ENCODE data around the gene COX5B. TPM values are rescaled to one million over a fixed set of nuclear protein-coding genes. Genes with fewer than 3 reads are reported as not detected.
"Not testable (repeated sequence)": the region's sequence is repeated elsewhere in the genome, so short reads cannot be mapped to it uniquely, and the experiment has no call there.

The COX5B gene, protein sequence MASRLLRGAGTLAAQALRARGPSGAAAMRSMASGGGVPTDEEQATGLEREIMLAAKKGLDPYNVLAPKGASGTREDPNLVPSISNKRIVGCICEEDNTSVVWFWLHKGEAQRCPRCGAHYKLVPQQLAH
- 100 to 1,000 TPM; 119 to 125 TPM for total RNA-seq
- polyA plus RNA-seq: 100 to 1,000 TPM; 321 to 373 (median 350) TPM
- 43.2 to 81.0 (median 51.6) reads per million in 6 experiments for total RNA-seq

GRCh38 chr2:97645695-97646629 lies at the start of gene COX5B:
Gene COX5B (plus strand): TSS chr2:97646062. CDS start chr2:97646087, 25 bp downstream.
- H3K27me3 Mint-ChIP-seq: no peaks in the 10 kb centered on the region
- peak within 1 kb of the TSS; percentile 93 to 99 (median 98) for H3K4me3 Mint-ChIP-seq
- peaks cover 0 to 39% (median 4%) of the 10 kb centered on the region in 3 donors for H3K36me3 Mint-ChIP-seq
- peak within 1 kb of the TSS; percentile 92 to 99 (median 98) for H3K27ac Mint-ChIP-seq
- ATAC-seq (peak; percentile 92 to 95), DNase-seq (peak; percentile 93 to 99 (median 98))
- peaks cover 17 to 27% (median 23%) of the 10 kb centered on the region in 4 donors for H3K4me1 Mint-ChIP-seq
- no peaks in the 10 kb centered on the region for H3K9me3 Mint-ChIP-seq
- POLR2A ChIA-PET: interaction anchor here (0.6 to 7.6 kb wide), 9 partner anchors 10 to 1583 kb away, joined by 3 to 170 read pairs (median 5); partner anchors contain the start of genes ACTR1B, ANKRD36B and ZAP70

- ATAC-seq, H3K36me3 Mint-ChIP-seq, DNase-seq, H3K4me3 Mint-ChIP-seq, H3K4me1 Mint-ChIP-seq, H3K27ac Mint-ChIP-seq, H3K9me3 Mint-ChIP-seq, POLR2A ChIA-PET: not testable (repeated sequence)
- H3K27me3 Mint-ChIP-seq: peaks cover 0 to 25% (median 3%) of the 10 kb centered on the region in 5 donors
Measured at GRCh38 chr2:97596180-97596579, 49.7 kb upstream of the COX5B start.

- H3K4me1 Mint-ChIP-seq, POLR2A ChIA-PET, H3K36me3 Mint-ChIP-seq, H3K9me3 Mint-ChIP-seq: not testable (repeated sequence)
- peaks cover 0 to 19% (median 3%) of the 10 kb centered on the region in 5 donors for H3K27me3 Mint-ChIP-seq
- DNase-seq: peak in 1 of 10 donors; percentile 30
- H3K27ac Mint-ChIP-seq: peak overlapping the region in 3 of 10 donors; percentile 33 to 49 (median 48)
- H3K4me3 Mint-ChIP-seq: peak overlapping the region in 1 of 10 donors; percentile 47
- ATAC-seq: peak; percentile 39 to 59
Measured at GRCh38 chr2:97601537-97601936, 44.3 kb upstream of the COX5B start.

DNA sequence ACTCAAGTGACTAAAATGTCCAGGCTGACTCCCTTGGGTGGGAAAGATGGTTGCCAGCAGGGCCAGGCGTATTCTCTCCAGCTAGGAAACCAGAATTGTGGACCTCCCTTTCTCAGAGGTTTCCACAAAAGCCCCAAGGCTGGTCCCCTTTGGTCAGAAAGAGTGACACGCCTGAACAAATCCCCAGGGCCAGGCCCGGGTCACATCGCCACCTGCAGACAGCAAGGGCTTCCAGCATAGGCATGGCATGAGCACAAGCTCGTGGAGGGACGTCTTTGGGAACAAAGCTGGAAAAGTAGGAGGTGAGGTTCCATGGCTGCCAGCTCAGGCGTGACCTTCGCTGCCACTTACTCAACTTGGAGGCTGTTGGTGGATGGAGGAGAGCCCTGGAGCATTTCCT lies 40.8 kb upstream of the COX5B start:
- DNase-seq, ATAC-seq, H3K9me3 Mint-ChIP-seq, POLR2A ChIA-PET, H3K27me3 Mint-ChIP-seq, H3K36me3 Mint-ChIP-seq, H3K27ac Mint-ChIP-seq, H3K4me1 Mint-ChIP-seq, H3K4me3 Mint-ChIP-seq: not testable (repeated sequence)

- H3K36me3 Mint-ChIP-seq, H3K4me3 Mint-ChIP-seq, H3K27ac Mint-ChIP-seq, H3K9me3 Mint-ChIP-seq, DNase-seq, ATAC-seq, H3K27me3 Mint-ChIP-seq, H3K4me1 Mint-ChIP-seq, POLR2A ChIA-PET: not testable (repeated sequence)
Measured at GRCh38 chr2:97605524-97606339, 40.1 kb upstream of the COX5B start.

DNA sequence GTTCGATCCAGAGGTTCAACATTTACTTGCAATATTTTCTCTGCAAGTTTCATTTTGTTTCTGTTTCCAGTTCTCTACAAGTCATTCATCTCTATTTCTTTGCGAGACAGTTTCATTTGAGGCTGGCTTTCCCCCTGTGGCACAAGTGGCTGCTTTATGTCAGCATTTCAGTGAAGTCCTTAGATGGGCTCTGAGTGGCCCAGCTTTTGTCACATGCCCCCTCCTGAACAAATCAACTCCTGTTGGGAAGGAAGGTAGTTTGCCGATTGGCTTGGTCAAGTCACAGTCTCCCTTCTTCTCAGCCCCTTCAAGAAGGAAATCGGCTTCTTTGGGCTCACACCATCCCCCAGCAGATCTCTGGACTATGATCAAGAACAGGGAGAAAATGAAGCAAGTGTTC lies 37.1 kb upstream of the COX5B start:
- H3K27ac Mint-ChIP-seq, H3K9me3 Mint-ChIP-seq: not testable (repeated sequence)

DNA sequence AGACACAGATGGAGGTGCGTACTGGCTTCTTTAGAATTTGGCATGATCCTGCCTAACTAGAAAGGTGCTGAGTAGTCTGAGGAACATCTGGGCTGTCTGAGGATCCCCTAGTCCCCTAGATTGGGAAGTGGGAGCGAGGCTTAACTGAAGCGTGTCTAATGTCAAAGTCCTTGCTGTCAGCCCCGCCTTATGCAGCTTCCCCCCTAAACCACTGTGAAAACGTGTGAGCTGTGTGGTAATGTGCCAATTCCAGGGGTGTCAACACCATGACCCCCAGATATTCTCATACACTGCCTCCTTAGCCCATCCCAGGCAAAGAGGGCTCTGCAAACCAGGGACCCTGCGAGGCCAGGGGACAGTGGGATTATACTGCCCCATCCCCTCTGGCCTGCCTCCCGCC lies 34.0 kb upstream of the COX5B start:
- H3K4me1 Mint-ChIP-seq, H3K27ac Mint-ChIP-seq, H3K4me3 Mint-ChIP-seq, H3K27me3 Mint-ChIP-seq, H3K9me3 Mint-ChIP-seq, POLR2A ChIA-PET, H3K36me3 Mint-ChIP-seq, ATAC-seq, DNase-seq: not testable (repeated sequence)

More for the DNA sequence above, 37.1 kb upstream of the COX5B start:
- H3K36me3 Mint-ChIP-seq, POLR2A ChIA-PET, H3K4me1 Mint-ChIP-seq, H3K4me3 Mint-ChIP-seq, H3K27me3 Mint-ChIP-seq, DNase-seq, ATAC-seq: not testable (repeated sequence)

DNA sequence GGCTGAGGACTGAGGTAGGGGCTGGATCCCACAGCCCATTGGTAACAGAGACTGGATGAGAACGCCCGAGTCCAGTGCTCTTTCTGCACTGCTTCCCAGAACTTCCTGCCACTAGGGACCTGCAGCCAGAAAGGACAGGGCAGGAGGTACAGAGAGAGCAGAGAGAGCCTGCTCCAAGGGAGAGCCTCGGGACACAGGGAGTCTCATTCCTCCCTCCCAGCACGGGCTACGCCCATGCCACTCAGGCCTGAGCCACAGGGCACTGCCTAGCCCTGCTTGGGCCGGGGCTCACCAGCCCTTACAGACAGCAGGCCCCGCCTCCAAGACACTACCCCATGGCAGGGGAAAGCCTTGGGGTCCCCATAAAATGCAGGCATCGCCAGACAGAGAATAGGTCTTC lies 30.1 kb upstream of the COX5B start:
- H3K9me3 Mint-ChIP-seq, H3K27ac Mint-ChIP-seq, DNase-seq, H3K4me1 Mint-ChIP-seq, H3K4me3 Mint-ChIP-seq, H3K27me3 Mint-ChIP-seq, POLR2A ChIA-PET, ATAC-seq, H3K36me3 Mint-ChIP-seq: not testable (repeated sequence)

DNA sequence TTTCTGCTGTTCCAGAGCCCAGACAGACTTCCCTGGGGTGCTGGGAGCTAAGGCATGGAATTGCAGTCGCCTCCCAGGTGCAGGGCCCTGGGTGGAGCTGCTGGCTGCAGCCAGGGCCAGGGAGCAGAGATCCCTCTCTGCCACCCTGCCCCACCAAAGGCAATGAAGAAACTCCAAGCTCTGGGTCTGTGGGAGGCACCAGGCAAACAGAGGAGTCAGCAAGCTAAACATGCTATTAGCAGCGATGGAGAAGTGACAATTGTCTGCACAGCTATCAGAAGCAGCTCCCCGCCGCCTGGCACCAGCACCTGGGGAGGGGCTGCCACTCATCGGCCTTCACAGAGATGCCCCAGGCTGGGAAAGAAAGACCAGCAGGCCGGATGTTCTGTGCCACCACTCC lies 28.0 kb upstream of the COX5B start:
- H3K9me3 Mint-ChIP-seq: no peaks in the 10 kb centered on the region
- DNase-seq (no peak), ATAC-seq (no peak)
- H3K4me3 Mint-ChIP-seq: no peak overlapping the region
- H3K27me3 Mint-ChIP-seq: peaks cover 0 to 2% (median 0%) of the 10 kb centered on the region in 5 donors
- no peaks in the 10 kb centered on the region for H3K36me3 Mint-ChIP-seq
- POLR2A ChIA-PET: no interaction called here
- H3K27ac Mint-ChIP-seq: no peak overlapping the region
- no peaks in the 10 kb centered on the region for H3K4me1 Mint-ChIP-seq

GRCh38 chr2:97618939-97619827 lies 26.7 kb upstream of the COX5B start:
- H3K36me3 Mint-ChIP-seq, POLR2A ChIA-PET, H3K4me3 Mint-ChIP-seq, DNase-seq, H3K27ac Mint-ChIP-seq, H3K27me3 Mint-ChIP-seq, H3K4me1 Mint-ChIP-seq, H3K9me3 Mint-ChIP-seq: not testable (repeated sequence)
- peak; percentile 25 to 57 for ATAC-seq

GRCh38 chr2:97620492-97620891 lies 25.4 kb upstream of the COX5B start:
- H3K27me3 Mint-ChIP-seq, DNase-seq, POLR2A ChIA-PET, H3K9me3 Mint-ChIP-seq, ATAC-seq, H3K4me3 Mint-ChIP-seq, H3K36me3 Mint-ChIP-seq, H3K4me1 Mint-ChIP-seq: not testable (repeated sequence)
- peak overlapping the region in 1 of 10 donors; percentile 5 for H3K27ac Mint-ChIP-seq

DNA sequence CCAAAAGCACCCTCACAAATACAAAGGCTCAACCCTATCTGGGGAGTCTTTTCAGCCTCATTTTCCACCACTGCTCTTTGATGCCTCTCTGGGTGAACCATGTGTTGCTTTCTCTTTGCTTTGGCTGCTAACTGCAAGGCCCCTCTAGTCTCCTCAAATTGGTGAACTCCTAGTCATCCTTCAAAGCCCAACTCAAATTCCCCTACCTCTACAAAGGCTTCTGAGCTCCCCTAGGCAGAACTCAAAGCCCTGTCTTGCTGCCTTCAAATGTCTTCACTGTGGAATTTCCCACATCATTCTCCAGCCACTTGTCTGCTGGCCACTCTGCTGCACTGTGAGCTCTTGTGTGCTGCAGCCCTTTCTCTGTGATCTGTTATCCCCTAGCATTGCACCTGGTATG lies 22.9 kb upstream of the COX5B start:
- POLR2A ChIA-PET, H3K27me3 Mint-ChIP-seq, H3K9me3 Mint-ChIP-seq, DNase-seq, H3K4me1 Mint-ChIP-seq, ATAC-seq, H3K36me3 Mint-ChIP-seq, H3K4me3 Mint-ChIP-seq: not testable (repeated sequence)
- H3K27ac Mint-ChIP-seq: peak overlapping the region in 1 of 10 donors; percentile 43

All from naive thymus-derived CD8-positive, alpha-beta T cell (primary cell).